HEK293T (cell line): ENCODE data around the gene SLU7.

ENCODE experiments used
- CTCF ChIA-PET: fragments of 350-600 bp; formaldehyde crosslinking; extraction: SDS; loops from one replicate; lab custom pipeline; 2021; ENCODE audit warnings: antibody characterized with exemption, inconsistent platforms; lab: Yijun Ruan, JAX
- POLR2A ChIA-PET: fragments of 350-600 bp; formaldehyde crosslinking; extraction: SDS; loops from one replicate; lab custom pipeline; 2020; ENCODE audit warnings: antibody characterized with exemption, inconsistent platforms; lab: Yijun Ruan, JAX
- DNase-seq: peaks from one replicate; pipeline ENCODE4 v3.0.0; 2012; ENCODE audit warnings: mixed read lengths; ENCODE audit errors: extremely low spot score
- ARNT ChIP-seq: fragments of 450-650 bp; IDR thresholded peaks from 2 replicates; pipeline ENCODE4 v1.6.1; 2017; ENCODE audit warnings: mild to moderate bottlenecking
- BHLHE40 ChIP-seq: fragments of 450-650 bp; IDR thresholded peaks from 2 replicates; pipeline ENCODE4 v1.6.1; 2016; ENCODE audit warnings: mild to moderate bottlenecking, moderate library complexity, borderline replicate concordance
- CTBP1 ChIP-seq: fragments of 450-650 bp; IDR thresholded peaks from 2 replicates; pipeline ENCODE4 v1.6.1; 2016; ENCODE audit warnings: borderline replicate concordance
- ELF4 ChIP-seq: fragments of 450-650 bp; IDR thresholded peaks from 2 replicates; pipeline ENCODE4 v1.6.1; 2017; ENCODE audit warnings: antibody characterized with exemption
- FOXA1 ChIP-seq: fragments of 450-650 bp; IDR thresholded peaks from 2 replicates; pipeline ENCODE4 v1.6.1; 2016; ENCODE audit warnings: mild to moderate bottlenecking
- FOXK2 ChIP-seq: fragments of 450-650 bp; IDR thresholded peaks from 2 replicates; pipeline ENCODE4 v1.6.1; 2016; ENCODE audit warnings: mild to moderate bottlenecking
- FOXM1 ChIP-seq: fragments of 450-650 bp; IDR thresholded peaks from 2 replicates; pipeline ENCODE4 v1.6.1; 2017; ENCODE audit warnings: mild to moderate bottlenecking, borderline replicate concordance
- HDGF ChIP-seq: fragments of 450-650 bp; IDR thresholded peaks from 2 replicates; pipeline ENCODE4 v1.6.1; 2017; ENCODE audit warnings: antibody characterized with exemption, borderline replicate concordance
- L3MBTL2 ChIP-seq: fragments of 450-650 bp; conservative IDR thresholded peaks from 2 replicates; pipeline ENCODE4 v1.6.1; 2016; ENCODE audit warnings: mild to moderate bottlenecking
- LEF1 ChIP-seq: fragments of 450-650 bp; IDR thresholded peaks from 2 replicates; pipeline ENCODE4 v1.6.1; 2017; ENCODE audit warnings: mild to moderate bottlenecking, borderline replicate concordance
- NFRKB ChIP-seq: fragments of 450-650 bp; IDR thresholded peaks from 2 replicates; pipeline ENCODE4 v1.6.1; 2016; ENCODE audit warnings: mild to moderate bottlenecking, moderate library complexity
- SP1 ChIP-seq: fragments of 450-650 bp; IDR thresholded peaks from 2 replicates; pipeline ENCODE4 v1.6.1; 2017
- SUZ12 ChIP-seq: fragments of 450-650 bp; IDR thresholded peaks from 2 replicates; pipeline ENCODE4 v1.6.1; 2016; ENCODE audit warnings: mild to moderate bottlenecking
- TARDBP ChIP-seq: fragments of 450-650 bp; IDR thresholded peaks from 2 replicates; pipeline ENCODE4 v1.6.1; 2016
- ZNF384 ChIP-seq: fragments of 450-650 bp; IDR thresholded peaks from 2 replicates; pipeline ENCODE4 v1.6.1; 2016
- TF ChIP-seq, protein P1 (sequence below): fragments of 450-650 bp; IDR thresholded peaks from 2 replicates; pipeline ENCODE4 v1.6.1; 2016

Gene SLU7

DNA sequence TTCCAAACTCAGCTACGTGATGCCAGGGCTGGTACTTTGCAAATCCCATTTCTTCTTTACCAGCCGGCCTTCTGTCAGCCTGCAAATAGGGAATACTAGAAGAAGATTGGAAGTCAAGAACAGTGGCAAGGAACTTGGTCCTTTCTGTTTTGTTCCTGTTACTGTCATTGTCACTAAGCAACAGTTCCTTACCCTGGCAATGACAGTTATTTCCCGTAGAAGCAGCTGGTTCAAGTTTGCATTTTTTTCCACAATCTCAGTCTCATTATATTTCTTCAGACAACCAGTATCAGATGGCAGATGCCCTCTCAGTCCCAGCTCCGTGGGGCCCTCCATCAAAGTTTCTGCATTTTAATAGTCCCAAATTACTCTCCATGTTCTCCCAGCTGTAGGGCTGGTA is 39.4 kb downstream of the SLU7 start:
- TF ChIP-seq ARNT = no peak
- no peak for TF ChIP-seq TARDBP
- no peak for TF ChIP-seq BHLHE40
- no peak for TF ChIP-seq SP1
- TF ChIP-seq CTBP1 = no peak
- no peak for TF ChIP-seq FOXA1
- no peak for TF ChIP-seq ZNF384
- DNase-seq = no peak
- CTCF ChIA-PET = interaction anchor here (0.8 to 1.1 kb wide), 3 partner anchors 9 to 27 kb away, joined by 3 read pairs; partner anchors contain the start of gene C1QTNF2
- POLR2A ChIA-PET = interaction anchor here (1.1 to 1.5 kb wide), 4 partner anchors 9 to 16 kb away, joined by 3 to 6 read pairs (median 3); partner anchors contain the start of gene C1QTNF2

DNA sequence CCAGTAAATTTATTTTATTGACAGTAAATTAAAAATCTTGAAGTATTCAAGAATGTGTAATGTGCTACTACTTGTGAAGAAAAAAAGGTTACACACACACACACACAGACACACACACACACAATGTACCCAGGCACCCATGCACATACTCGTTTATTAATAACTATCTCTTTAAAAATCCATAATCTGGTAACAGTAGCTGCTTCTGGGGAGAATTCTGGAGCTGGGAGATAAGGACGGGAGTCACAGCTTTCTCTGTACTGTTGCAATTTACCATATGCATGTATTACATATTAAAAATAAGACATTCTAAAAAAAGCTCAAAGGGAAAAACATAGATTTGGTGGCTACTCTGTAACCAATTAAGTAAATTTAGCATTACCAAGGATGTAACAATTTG is 40.6 kb downstream of the SLU7 start:
- CTCF ChIA-PET = no interaction called here
- no peak for DNase-seq
- POLR2A ChIA-PET = interaction anchor here (1.1 kb wide), 1 partner anchor 8 kb away, joined by 3 read pairs; the partner anchor contains the start of gene C1QTNF2

DNA sequence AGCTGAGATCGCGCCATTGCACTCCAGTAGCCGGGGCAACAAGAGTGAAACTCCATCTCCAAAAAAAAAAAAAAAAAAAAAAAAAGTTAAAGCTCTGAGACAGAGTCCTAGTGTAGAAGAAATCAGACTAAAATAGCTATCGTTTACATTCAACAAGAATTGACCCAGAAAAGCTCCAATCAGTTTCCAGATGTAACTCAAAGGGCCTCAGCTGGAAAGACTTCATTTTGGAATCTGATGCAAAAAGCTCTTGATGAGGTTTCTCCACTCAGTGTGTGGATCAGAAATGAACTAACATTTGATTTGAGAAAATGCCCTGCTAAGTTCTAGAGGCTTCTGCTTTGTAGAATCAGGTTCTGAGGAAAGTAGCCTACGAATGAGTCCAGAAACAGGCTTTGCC is 41.2 kb downstream of the SLU7 start:
- DNase-seq = no peak
- CTCF ChIA-PET = no interaction called here
- TF ChIP-seq L3MBTL2 (no peak), FOXK2 (no peak), HDGF (no peak), ZNF384 (no peak), SP1 (no peak), NFRKB (no peak), FOXM1 (no peak), ELF4 (no peak), TARDBP (no peak), CTBP1 (no peak), BHLHE40 (no peak), LEF1 (no peak), FOXA1 (no peak), ARNT (no peak), SUZ12 (no peak)
- TF ChIP-seq, protein P1, sequence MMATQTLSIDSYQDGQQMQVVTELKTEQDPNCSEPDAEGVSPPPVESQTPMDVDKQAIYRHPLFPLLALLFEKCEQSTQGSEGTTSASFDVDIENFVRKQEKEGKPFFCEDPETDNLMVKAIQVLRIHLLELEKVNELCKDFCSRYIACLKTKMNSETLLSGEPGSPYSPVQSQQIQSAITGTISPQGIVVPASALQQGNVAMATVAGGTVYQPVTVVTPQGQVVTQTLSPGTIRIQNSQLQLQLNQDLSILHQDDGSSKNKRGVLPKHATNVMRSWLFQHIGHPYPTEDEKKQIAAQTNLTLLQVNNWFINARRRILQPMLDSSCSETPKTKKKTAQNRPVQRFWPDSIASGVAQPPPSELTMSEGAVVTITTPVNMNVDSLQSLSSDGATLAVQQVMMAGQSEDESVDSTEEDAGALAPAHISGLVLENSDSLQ = no peak
- POLR2A ChIA-PET = no interaction called here

More for the DNA sequence above, 40.6 kb downstream of the SLU7 start:
- TF ChIP-seq ZNF384 = no peak
- TF ChIP-seq, protein P1 = no peak
- no peak for TF ChIP-seq SP1
- no peak for TF ChIP-seq L3MBTL2
- no peak for TF ChIP-seq HDGF
- no peak for TF ChIP-seq FOXA1
- TF ChIP-seq ELF4 = no peak
- no peak for TF ChIP-seq NFRKB
- no peak for TF ChIP-seq ARNT
- TF ChIP-seq CTBP1 = no peak
- TF ChIP-seq LEF1 = no peak
- TF ChIP-seq FOXK2 = no peak
- TF ChIP-seq SUZ12 = no peak
- no peak for TF ChIP-seq BHLHE40
- no peak for TF ChIP-seq FOXM1
- TF ChIP-seq TARDBP = no peak

DNA sequence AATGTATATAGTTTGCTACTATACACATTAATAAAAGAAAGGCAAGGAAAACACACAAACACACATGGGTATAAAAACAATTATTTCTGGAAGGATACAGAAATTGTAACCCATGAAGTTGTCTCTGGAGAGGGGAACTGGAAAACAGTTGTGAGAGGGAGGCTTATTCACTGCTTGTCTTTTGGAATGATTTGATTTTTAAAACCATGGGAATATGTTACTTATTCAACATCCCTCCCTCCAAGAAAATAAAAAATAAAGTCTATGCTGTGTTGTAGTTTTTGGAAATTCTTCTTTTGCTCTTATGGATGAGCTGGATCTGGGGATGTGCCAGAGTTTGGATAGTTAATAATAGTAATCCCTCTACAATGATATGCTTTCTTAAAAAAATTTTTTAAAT is 42.5 kb downstream of the SLU7 start:
- TF ChIP-seq FOXA1 = no peak
- no peak for TF ChIP-seq ELF4
- TF ChIP-seq FOXK2 = no peak
- no peak for TF ChIP-seq LEF1
- no peak for TF ChIP-seq SP1
- TF ChIP-seq NFRKB = no peak
- TF ChIP-seq L3MBTL2 = no peak
- no peak for TF ChIP-seq HDGF
- no peak for TF ChIP-seq SUZ12
- TF ChIP-seq TARDBP = no peak
- no peak for TF ChIP-seq FOXM1
- TF ChIP-seq CTBP1 = no peak
- no peak for TF ChIP-seq ARNT
- TF ChIP-seq ZNF384 = no peak
- TF ChIP-seq, protein P1 = no peak
- no peak for TF ChIP-seq BHLHE40
- ChIA-PET CTCF (interaction anchor here (1.1 kb wide), 1 partner anchor 15 kb away, joined by 3 read pairs; no protein-coding TSS in a partner anchor), POLR2A (no interaction called here)
- DNase-seq = no peak

DNA sequence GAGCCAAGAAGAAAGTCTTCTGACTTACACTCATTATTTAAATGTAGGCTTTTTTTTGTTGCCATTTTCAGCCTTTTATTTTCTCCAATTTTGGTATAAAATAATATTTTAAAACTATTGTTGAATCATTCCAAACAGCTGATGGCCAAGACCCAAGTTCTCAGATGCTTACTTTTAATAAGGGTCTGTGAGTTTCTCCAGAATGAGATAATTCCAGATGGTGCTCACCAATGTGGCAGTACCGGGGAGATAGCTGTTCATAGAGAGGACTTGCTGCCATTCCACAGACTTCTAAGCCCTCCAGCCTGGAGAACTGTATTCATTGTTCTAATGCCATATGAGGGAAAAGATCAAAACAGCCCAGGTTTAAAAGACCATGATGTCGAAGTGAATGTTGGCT is 43.2 kb downstream of the SLU7 start:
- TF ChIP-seq LEF1 (no peak), TARDBP (no peak), HDGF (no peak), ELF4 (no peak), FOXA1 (no peak), ZNF384 (no peak), FOXM1 (no peak), FOXK2 (no peak), BHLHE40 (no peak), ARNT (no peak), L3MBTL2 (no peak), SUZ12 (no peak), SP1 (no peak), NFRKB (no peak), CTBP1 (no peak)
- TF ChIP-seq, protein P1 = no peak
- DNase-seq = no peak
- ChIA-PET POLR2A (no interaction called here), CTCF (interaction anchor here (1.1 kb wide), 1 partner anchor 15 kb away, joined by 3 read pairs; no protein-coding TSS in a partner anchor)
